ENCODE results near the gene U2SURP. TPM values are rescaled to one million over a fixed set of nuclear protein-coding genes. Genes with fewer than 3 reads are reported as not detected.
"Not testable (repeated sequence)": the region's sequence is repeated elsewhere in the genome, so short reads cannot be mapped to it uniquely, and the experiment has no call there.

U2SURP gene
- total RNA-seq, 1 donor: 236 TPM

- not testable (repeated sequence) for H3K4me3 ChIP-seq (ENCODE audit: low read length); H3K9me3 ChIP-seq (ENCODE audit: low read depth, low read length); H3K27me3 ChIP-seq (ENCODE audit: insufficient read depth, low read length); H3K4me1 ChIP-seq (ENCODE audit: insufficient read depth, low read length)
Measured at GRCh38 chr3:142988221-142988620, 13.1 kb upstream of the U2SURP start.

GRCh38 chr3:142988826-142989225 lies 12.5 kb upstream of the U2SURP start:
- H3K9me3 ChIP-seq (ENCODE audit: low read depth, low read length); H3K4me3 ChIP-seq (ENCODE audit: low read length); H3K4me1 ChIP-seq (ENCODE audit: insufficient read depth, low read length); H3K27me3 ChIP-seq (ENCODE audit: insufficient read depth, low read length): not testable (repeated sequence)

GRCh38 chr3:142990721-142991120 lies 10.6 kb upstream of the U2SURP start:
- Histone ChIP-seq H3K4me1 (ENCODE audit: insufficient read depth, low read length) (peaks cover 13% of the 10 kb centered on the region), H3K27me3 (ENCODE audit: insufficient read depth, low read length) (no peaks in the 10 kb centered on the region), H3K4me3 (ENCODE audit: low read length) (no peak overlapping the region), H3K9me3 (ENCODE audit: low read depth, low read length) (no peaks in the 10 kb centered on the region)

- Histone ChIP-seq H3K9me3 (ENCODE audit: low read depth, low read length) (no peaks in the 10 kb centered on the region), H3K27me3 (ENCODE audit: insufficient read depth, low read length) (no peaks in the 10 kb centered on the region), H3K4me1 (ENCODE audit: insufficient read depth, low read length) (peaks cover 13% of the 10 kb centered on the region), H3K4me3 (ENCODE audit: low read length) (no peak overlapping the region)
Measured at GRCh38 chr3:142992323-142992722, 9.0 kb upstream of the U2SURP start.

GRCh38 chr3:142993958-142994442 lies 7.4 kb upstream of the U2SURP start:
- H3K4me1 ChIP-seq (ENCODE audit: insufficient read depth, low read length): peaks cover 13% of the 10 kb centered on the region
- H3K27me3 ChIP-seq (ENCODE audit: insufficient read depth, low read length): no peaks in the 10 kb centered on the region
- no peak overlapping the region for H3K4me3 ChIP-seq (ENCODE audit: low read length)
- no peaks in the 10 kb centered on the region for H3K9me3 ChIP-seq (ENCODE audit: low read depth, low read length)

GRCh38 chr3:142997330-142997729 lies 4.0 kb upstream of the U2SURP start:
- Histone ChIP-seq H3K4me1 (ENCODE audit: insufficient read depth, low read length) (peaks cover 26% of the 10 kb centered on the region), H3K9me3 (ENCODE audit: low read depth, low read length) (no peaks in the 10 kb centered on the region), H3K27me3 (ENCODE audit: insufficient read depth, low read length) (no peaks in the 10 kb centered on the region), H3K4me3 (ENCODE audit: low read length) (no peak overlapping the region)

GRCh38 chr3:142998439-142998838 lies 2.9 kb upstream of the U2SURP start:
- no peaks in the 10 kb centered on the region for H3K27me3 ChIP-seq (ENCODE audit: insufficient read depth, low read length)
- H3K9me3 ChIP-seq (ENCODE audit: low read depth, low read length): no peaks in the 10 kb centered on the region
- H3K4me3 ChIP-seq (ENCODE audit: low read length): no peak overlapping the region
- peaks cover 30% of the 10 kb centered on the region for H3K4me1 ChIP-seq (ENCODE audit: insufficient read depth, low read length)

- H3K27me3 ChIP-seq (ENCODE audit: insufficient read depth, low read length): no peaks in the 10 kb centered on the region
- no peaks in the 10 kb centered on the region for H3K9me3 ChIP-seq (ENCODE audit: low read depth, low read length)
- H3K4me3 ChIP-seq (ENCODE audit: low read length): no peak overlapping the region
- peaks cover 24% of the 10 kb centered on the region for H3K4me1 ChIP-seq (ENCODE audit: insufficient read depth, low read length)
Measured at GRCh38 chr3:142999881-143000280, 1.5 kb upstream of the U2SURP start.

- H3K4me1 ChIP-seq (ENCODE audit: insufficient read depth, low read length): peaks cover 24% of the 10 kb centered on the region
- no peaks in the 10 kb centered on the region for H3K9me3 ChIP-seq (ENCODE audit: low read depth, low read length)
- H3K27me3 ChIP-seq (ENCODE audit: insufficient read depth, low read length): no peaks in the 10 kb centered on the region
- H3K4me3 ChIP-seq (ENCODE audit: low read length): peak overlapping the region; percentile 76
Measured at GRCh38 chr3:143000528-143000927, 842 bp upstream of the U2SURP start.

- no peaks in the 10 kb centered on the region for H3K9me3 ChIP-seq (ENCODE audit: low read depth, low read length)
- no peaks in the 10 kb centered on the region for H3K27me3 ChIP-seq (ENCODE audit: insufficient read depth, low read length)
- H3K4me3 ChIP-seq (ENCODE audit: low read length): peak overlapping the region; percentile 76
- peaks cover 24% of the 10 kb centered on the region for H3K4me1 ChIP-seq (ENCODE audit: insufficient read depth, low read length)
Measured at GRCh38 chr3:143001034-143001368, 369 bp upstream of the U2SURP start.

GRCh38 chr3:143002083-143002712 lies 828 bp downstream of the U2SURP start:
- peaks cover 34% of the 10 kb centered on the region for H3K4me1 ChIP-seq (ENCODE audit: insufficient read depth, low read length)
- H3K27me3 ChIP-seq (ENCODE audit: insufficient read depth, low read length): no peaks in the 10 kb centered on the region
- H3K4me3 ChIP-seq (ENCODE audit: low read length): peak overlapping the region; percentile 76

GRCh38 chr3:143002727-143003126 lies 1.4 kb downstream of the U2SURP start:
- Histone ChIP-seq H3K27me3 (ENCODE audit: insufficient read depth, low read length) (no peaks in the 10 kb centered on the region), H3K9me3 (ENCODE audit: low read depth, low read length) (no peaks in the 10 kb centered on the region), H3K4me3 (ENCODE audit: low read length) (peak overlapping the region; percentile 76), H3K4me1 (ENCODE audit: insufficient read depth, low read length) (peaks cover 37% of the 10 kb centered on the region)

More at GRCh38 chr3:143002083-143002712, 828 bp downstream of the U2SURP start:
- no peaks in the 10 kb centered on the region for H3K9me3 ChIP-seq (ENCODE audit: low read depth, low read length)

GRCh38 chr3:143004823-143005222 lies 3.5 kb downstream of the U2SURP start:
- Histone ChIP-seq H3K4me3 (ENCODE audit: low read length) (no peak overlapping the region), H3K9me3 (ENCODE audit: low read depth, low read length) (no peaks in the 10 kb centered on the region), H3K27me3 (ENCODE audit: insufficient read depth, low read length) (no peaks in the 10 kb centered on the region), H3K4me1 (ENCODE audit: insufficient read depth, low read length) (peaks cover 40% of the 10 kb centered on the region)

- H3K4me1 ChIP-seq (ENCODE audit: insufficient read depth, low read length): peaks cover 17% of the 10 kb centered on the region
- H3K4me3 ChIP-seq (ENCODE audit: low read length): no peak overlapping the region
- no peaks in the 10 kb centered on the region for H3K9me3 ChIP-seq (ENCODE audit: low read depth, low read length)
- no peaks in the 10 kb centered on the region for H3K27me3 ChIP-seq (ENCODE audit: insufficient read depth, low read length)
Measured at GRCh38 chr3:143010024-143010423, 8.7 kb downstream of the U2SURP start.

GRCh38 chr3:143011705-143012104 lies 10.3 kb downstream of the U2SURP start:
- H3K4me3 ChIP-seq (ENCODE audit: low read length): no peak overlapping the region
- H3K27me3 ChIP-seq (ENCODE audit: insufficient read depth, low read length): no peaks in the 10 kb centered on the region
- peaks cover 11% of the 10 kb centered on the region for H3K4me1 ChIP-seq (ENCODE audit: insufficient read depth, low read length)
- H3K9me3 ChIP-seq (ENCODE audit: low read depth, low read length): no peaks in the 10 kb centered on the region

- H3K4me3 ChIP-seq (ENCODE audit: low read length): no peak overlapping the region
- no peaks in the 10 kb centered on the region for H3K27me3 ChIP-seq (ENCODE audit: insufficient read depth, low read length)
- H3K9me3 ChIP-seq (ENCODE audit: low read depth, low read length): no peaks in the 10 kb centered on the region
- no peaks in the 10 kb centered on the region for H3K4me1 ChIP-seq (ENCODE audit: insufficient read depth, low read length)
Measured at GRCh38 chr3:143014921-143015320, 13.6 kb downstream of the U2SURP start.
